HCT116 (cell line): ENCODE data around the gene AGPAT2.

Source experiments
- EZH2 ChIP-seq: fragments of 200-600 bp; sonication (generic); IDR thresholded peaks from 2 replicates; pipeline ENCODE4 v1.6.1; 2017; ENCODE audit warnings: antibody characterized with exemption, mixed run types
- POLR2A ChIP-seq: IDR thresholded peaks from 2 replicates; pipeline ENCODE4 v1.7.0; 2011; ENCODE audit warnings: borderline replicate concordance; ENCODE audit not compliant: insufficient read depth, insufficient read length; ENCODE audit errors: extremely low read depth
- RAD21 ChIP-seq: IDR thresholded peaks from 2 replicates; pipeline ENCODE4 v1.6.1; 2012; ENCODE audit warnings: low read depth, mild to moderate bottlenecking
- SRF ChIP-seq: IDR thresholded peaks from 2 replicates; pipeline ENCODE4 v1.6.1; 2012; ENCODE audit warnings: low read depth
- TF ChIP-seq, protein P1 (sequence below): IDR thresholded peaks from 2 replicates; pipeline ENCODE4 v1.6.1; 2012; ENCODE audit warnings: low read depth

- TF ChIP-seq POLR2A: no peak
- TF ChIP-seq SRF: no peak
- no peak for TF ChIP-seq RAD21
- TF ChIP-seq EZH2: no peak
- TF ChIP-seq, protein P1, sequence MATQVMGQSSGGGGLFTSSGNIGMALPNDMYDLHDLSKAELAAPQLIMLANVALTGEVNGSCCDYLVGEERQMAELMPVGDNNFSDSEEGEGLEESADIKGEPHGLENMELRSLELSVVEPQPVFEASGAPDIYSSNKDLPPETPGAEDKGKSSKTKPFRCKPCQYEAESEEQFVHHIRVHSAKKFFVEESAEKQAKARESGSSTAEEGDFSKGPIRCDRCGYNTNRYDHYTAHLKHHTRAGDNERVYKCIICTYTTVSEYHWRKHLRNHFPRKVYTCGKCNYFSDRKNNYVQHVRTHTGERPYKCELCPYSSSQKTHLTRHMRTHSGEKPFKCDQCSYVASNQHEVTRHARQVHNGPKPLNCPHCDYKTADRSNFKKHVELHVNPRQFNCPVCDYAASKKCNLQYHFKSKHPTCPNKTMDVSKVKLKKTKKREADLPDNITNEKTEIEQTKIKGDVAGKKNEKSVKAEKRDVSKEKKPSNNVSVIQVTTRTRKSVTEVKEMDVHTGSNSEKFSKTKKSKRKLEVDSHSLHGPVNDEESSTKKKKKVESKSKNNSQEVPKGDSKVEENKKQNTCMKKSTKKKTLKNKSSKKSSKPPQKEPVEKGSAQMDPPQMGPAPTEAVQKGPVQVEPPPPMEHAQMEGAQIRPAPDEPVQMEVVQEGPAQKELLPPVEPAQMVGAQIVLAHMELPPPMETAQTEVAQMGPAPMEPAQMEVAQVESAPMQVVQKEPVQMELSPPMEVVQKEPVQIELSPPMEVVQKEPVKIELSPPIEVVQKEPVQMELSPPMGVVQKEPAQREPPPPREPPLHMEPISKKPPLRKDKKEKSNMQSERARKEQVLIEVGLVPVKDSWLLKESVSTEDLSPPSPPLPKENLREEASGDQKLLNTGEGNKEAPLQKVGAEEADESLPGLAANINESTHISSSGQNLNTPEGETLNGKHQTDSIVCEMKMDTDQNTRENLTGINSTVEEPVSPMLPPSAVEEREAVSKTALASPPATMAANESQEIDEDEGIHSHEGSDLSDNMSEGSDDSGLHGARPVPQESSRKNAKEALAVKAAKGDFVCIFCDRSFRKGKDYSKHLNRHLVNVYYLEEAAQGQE: no peak
Observed at GRCh38 chr9:136646827-136647711, 40.2 kb downstream of the AGPAT2 start.
